Hematopoietic multipotent progenitor cell treated with erythropoietin and hydrocortisone succinate and interleukin-3 and kit ligand, for 4 days (in vitro differentiated cells): ENCODE results near the gene ADCY5.

Experiments
- DNase-seq: peaks from one replicate; pipeline ENCODE4 v3.0.0-alpha.2; 2015

The ADCY5 gene

GRCh38 chr3:123404391-123404790 lies 44.5 kb downstream of the ADCY5 start:
- DNase-seq, result no peak

GRCh38 chr3:123401836-123402530 lies 46.9 kb downstream of the ADCY5 start:
- DNase-seq, result no peak

GRCh38 chr3:123400169-123400568 lies 48.7 kb downstream of the ADCY5 start:
- DNase-seq, result no peak

GRCh38 chr3:123399653-123400052 lies 49.2 kb downstream of the ADCY5 start:
- no peak for DNase-seq

- DNase-seq, result no peak
Observed at GRCh38 chr3:123397921-123398785, 50.7 kb downstream of the ADCY5 start.

- no peak for DNase-seq
Observed at GRCh38 chr3:123397050-123397590, 51.8 kb downstream of the ADCY5 start.

- DNase-seq, result no peak
Observed at GRCh38 chr3:123396171-123397049, 52.5 kb downstream of the ADCY5 start.

- DNase-seq, result no peak
Observed at GRCh38 chr3:123395235-123395634, 53.7 kb downstream of the ADCY5 start.

GRCh38 chr3:123394391-123395020 lies 54.4 kb downstream of the ADCY5 start:
- no peak for DNase-seq

GRCh38 chr3:123392871-123393620 lies 55.8 kb downstream of the ADCY5 start:
- DNase-seq, result no peak

GRCh38 chr3:123392368-123392767 lies 56.5 kb downstream of the ADCY5 start:
- no peak for DNase-seq

- no peak for DNase-seq
Observed at GRCh38 chr3:123390865-123391600, 57.9 kb downstream of the ADCY5 start.

GRCh38 chr3:123389628-123389918 lies 59.3 kb downstream of the ADCY5 start:
- no peak for DNase-seq

GRCh38 chr3:123388811-123389627 lies 59.9 kb downstream of the ADCY5 start:
- no peak for DNase-seq

GRCh38 chr3:123388042-123388441 lies 60.8 kb downstream of the ADCY5 start:
- no peak for DNase-seq

- DNase-seq, result no peak
Observed at GRCh38 chr3:123387532-123387931, 61.4 kb downstream of the ADCY5 start.

GRCh38 chr3:123386477-123387040 lies 62.3 kb downstream of the ADCY5 start:
- no peak for DNase-seq

- no peak for DNase-seq
Observed at GRCh38 chr3:123385981-123386380, 62.9 kb downstream of the ADCY5 start.

- DNase-seq, result no peak
Observed at GRCh38 chr3:123385499-123385898, 63.4 kb downstream of the ADCY5 start.

- no peak for DNase-seq
Observed at GRCh38 chr3:123385001-123385401, 63.9 kb downstream of the ADCY5 start.
